Osteoblast (primary cell): ENCODE data around the gene PTBP2. TPM values are rescaled to one million over a fixed set of nuclear protein-coding genes. Genes with fewer than 3 reads are reported as not detected.

Experiments
- DNase-seq: peaks from one replicate; pipeline ENCODE4 v3.0.0; 2011; ENCODE audit warnings: low spot score, mixed read lengths; ENCODE audit not compliant: insufficient read length; ENCODE audit errors: missing footprints
- H2AFZ ChIP-seq: 2 replicates; pipeline ENCODE4 v1.6.0; 2011; ENCODE audit warnings: mild to moderate bottlenecking, low read length
- H3K27ac ChIP-seq: 2 replicates; pipeline ENCODE4 v1.5.1; 2011; ENCODE audit warnings: mild to moderate bottlenecking, low read depth, low read length, moderate library complexity
- H3K27me3 ChIP-seq: 2 replicates; pipeline ENCODE4 v1.6.0; 2012; ENCODE audit warnings: mild to moderate bottlenecking, control low read depth, inconsistent platforms, low read length, moderate library complexity; ENCODE audit not compliant: insufficient read depth
- H3K36me3 ChIP-seq: 2 replicates; pipeline ENCODE4 v1.5.1; 2011; ENCODE audit warnings: mild to moderate bottlenecking, low read length, control low read depth, moderate library complexity; ENCODE audit not compliant: insufficient read depth
- H3K4me1 ChIP-seq: 2 replicates; pipeline ENCODE4 v1.5.1; 2011; ENCODE audit warnings: mild to moderate bottlenecking, low read length, control low read depth, moderate library complexity; ENCODE audit not compliant: insufficient read depth
- H3K4me2 ChIP-seq: 2 replicates; pipeline ENCODE4 v1.6.0; 2011; ENCODE audit warnings: mild to moderate bottlenecking, low read length; ENCODE audit not compliant: insufficient read depth
- H3K4me3 ChIP-seq: fragments of 200-600 bp; sonication (generic); 3 replicates; pipeline ENCODE4 v1.5.1; 2012; ENCODE audit warnings: mild to moderate bottlenecking, low read length, inconsistent platforms; ENCODE audit not compliant: insufficient read depth
- H3K79me2 ChIP-seq: 2 replicates; pipeline ENCODE4 v1.6.0; 2012; ENCODE audit warnings: mild to moderate bottlenecking, low read length, control low read depth, inconsistent platforms; ENCODE audit not compliant: insufficient read depth
- H3K9me3 ChIP-seq: 2 replicates; pipeline ENCODE4 v1.5.1; 2011; ENCODE audit warnings: low read depth, low read length, control low read depth
- H4K20me1 ChIP-seq: 2 replicates; pipeline ENCODE4 v1.6.0; 2012; ENCODE audit warnings: mild to moderate bottlenecking, low read length, control low read depth; ENCODE audit not compliant: insufficient read depth
- CTCF ChIP-seq: IDR thresholded peaks from 2 replicates; pipeline ENCODE4 v1.5.1; 2011; ENCODE audit warnings: mild to moderate bottlenecking, low read depth, low read length, moderate library complexity; ENCODE audit errors: extremely low read depth
- total RNA-seq: library from RNA; depleted of rRNA; stranded (reverse); fragments of >200 nt; gene quantifications from 2 replicates; pipeline ENCODE4 v1.2.3, GENCODE V29; 2012

The PTBP2 gene
- total RNA-seq, 1 donor, result 17.0 TPM

- H3K27me3 ChIP-seq, result no peaks in the 10 kb centered on the region
- H3K27ac ChIP-seq, result no peak overlapping the region
- H2AFZ ChIP-seq, result no peak overlapping the region
- TF ChIP-seq CTCF, result no peak
- no peaks in the 10 kb centered on the region for H3K4me1 ChIP-seq
- peaks cover 25% of the 10 kb centered on the region for H3K36me3 ChIP-seq
- peaks cover 8% of the 10 kb centered on the region for H3K79me2 ChIP-seq
- no peak overlapping the region for H3K4me3 ChIP-seq
- no peaks in the 10 kb centered on the region for H4K20me1 ChIP-seq
- DNase-seq, result no peak
- H3K9me3 ChIP-seq, result no peaks in the 10 kb centered on the region
- H3K4me2 ChIP-seq, result no peak overlapping the region
Observed at GRCh38 chr1:96804648-96805047, 83.1 kb downstream of the PTBP2 start.

- H4K20me1 ChIP-seq, result no peaks in the 10 kb centered on the region
- no peak for DNase-seq
- H3K27me3 ChIP-seq, result no peaks in the 10 kb centered on the region
- H3K4me1 ChIP-seq, result no peaks in the 10 kb centered on the region
- no peak overlapping the region for H3K4me3 ChIP-seq
- peaks cover 35% of the 10 kb centered on the region for H3K36me3 ChIP-seq
- H2AFZ ChIP-seq, result no peak overlapping the region
- TF ChIP-seq CTCF, result no peak
- no peak overlapping the region for H3K4me2 ChIP-seq
- H3K9me3 ChIP-seq, result no peaks in the 10 kb centered on the region
- peaks cover 8% of the 10 kb centered on the region for H3K79me2 ChIP-seq
- no peak overlapping the region for H3K27ac ChIP-seq
Observed at GRCh38 chr1:96808191-96808590, 86.6 kb downstream of the PTBP2 start.

- DNase-seq, result no peak
- Histone ChIP-seq H4K20me1 (no peaks in the 10 kb centered on the region), H2AFZ (no peak overlapping the region), H3K4me3 (no peak overlapping the region), H3K36me3 (peaks cover 17% of the 10 kb centered on the region), H3K9me3 (no peaks in the 10 kb centered on the region), H3K4me1 (no peaks in the 10 kb centered on the region), H3K79me2 (no peaks in the 10 kb centered on the region), H3K27ac (no peak overlapping the region), H3K4me2 (no peak overlapping the region), H3K27me3 (no peaks in the 10 kb centered on the region)
- TF ChIP-seq CTCF, result no peak
Observed at GRCh38 chr1:96815914-96816313, 94.3 kb downstream of the PTBP2 start.

GRCh38 chr1:96820107-96820506, 98.5 kb downstream of the PTBP2 start:
- Histone ChIP-seq H3K4me2 (no peak overlapping the region), H4K20me1 (no peaks in the 10 kb centered on the region), H3K79me2 (no peaks in the 10 kb centered on the region), H3K9me3 (no peaks in the 10 kb centered on the region), H3K27me3 (no peaks in the 10 kb centered on the region), H3K36me3 (peaks cover 10% of the 10 kb centered on the region), H3K27ac (no peak overlapping the region), H3K4me3 (no peak overlapping the region), H2AFZ (no peak overlapping the region), H3K4me1 (no peaks in the 10 kb centered on the region)
- TF ChIP-seq CTCF, result no peak
- no peak for DNase-seq
